Measurements from ENCODE around the gene PDE4D. TPM values are rescaled to one million over a fixed set of nuclear protein-coding genes. Genes with fewer than 3 reads are reported as not detected.
A peak's percentile ranks its signal among the peaks of the same experiment; 100 is the strongest.

The PDE4D gene
- total RNA-seq, 1 experiment from 2014 or later, result 3.6 TPM

DNA sequence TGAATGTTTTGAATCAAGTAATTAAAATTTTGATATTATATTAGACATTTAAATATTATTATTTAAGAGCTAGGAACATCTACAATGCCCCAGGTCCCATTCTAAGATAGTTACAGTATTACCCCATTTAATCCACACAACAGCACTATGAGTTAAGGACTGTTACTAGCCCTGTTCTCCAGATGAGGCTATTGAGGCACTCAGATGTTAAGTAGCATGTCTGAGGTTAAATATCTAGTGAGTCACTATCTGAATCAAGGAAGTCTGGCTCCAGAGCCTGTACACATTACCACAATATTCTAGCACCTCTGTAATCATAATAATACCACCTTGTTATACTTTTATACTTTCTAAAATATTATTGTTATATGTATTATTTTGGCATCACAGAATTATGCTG is 304.6 kb downstream of the PDE4D start:
- Histone ChIP-seq H3K4me3 (ENCODE audit: low read length) (no peak overlapping the region), H3K4me2 (ENCODE audit: low read length) (no peak overlapping the region), H3K9ac (ENCODE audit: low read length) (no peak overlapping the region), H3K4me1 (ENCODE audit: insufficient read depth, low read length) (peaks cover 33% of the 10 kb centered on the region), H3K27me3 (ENCODE audit: low read length) (no peaks in the 10 kb centered on the region), H3K79me2 (ENCODE audit: low read length) (no peaks in the 10 kb centered on the region), H3K27ac (ENCODE audit: low read length) (no peak overlapping the region), H2AFZ (ENCODE audit: low read length) (no peak overlapping the region), H3K9me3 (ENCODE audit: low read length) (no peaks in the 10 kb centered on the region), H3K9me2 (replicated peaks; ENCODE audit: low read length) (no peaks in the 10 kb centered on the region), H3K36me3 (ENCODE audit: low read depth, low read length) (no peaks in the 10 kb centered on the region), H4K20me1 (ENCODE audit: low read length) (no peaks in the 10 kb centered on the region), H3F3A (ENCODE audit: low read length, unreplicated experiment) (no peaks in the 10 kb centered on the region)
- peak; percentile 33; the same call in 1 of the 2 replicates for ATAC-seq
- ChIA-PET POLR2A (ENCODE audit: unreplicated experiment) (no interaction called here), CTCF (no interaction called here)
- intact Hi-C loops (cut with micrococcal nuclease), result loop anchor here (5.0 kb wide), 3 partner anchors 42 to 552 kb away; no protein-coding TSS in a partner anchor
- DNase-seq, result peak; percentile 23
- BruUV-seq (replicated peaks), result no TSS peak
- TF ChIP-seq, protein P1, sequence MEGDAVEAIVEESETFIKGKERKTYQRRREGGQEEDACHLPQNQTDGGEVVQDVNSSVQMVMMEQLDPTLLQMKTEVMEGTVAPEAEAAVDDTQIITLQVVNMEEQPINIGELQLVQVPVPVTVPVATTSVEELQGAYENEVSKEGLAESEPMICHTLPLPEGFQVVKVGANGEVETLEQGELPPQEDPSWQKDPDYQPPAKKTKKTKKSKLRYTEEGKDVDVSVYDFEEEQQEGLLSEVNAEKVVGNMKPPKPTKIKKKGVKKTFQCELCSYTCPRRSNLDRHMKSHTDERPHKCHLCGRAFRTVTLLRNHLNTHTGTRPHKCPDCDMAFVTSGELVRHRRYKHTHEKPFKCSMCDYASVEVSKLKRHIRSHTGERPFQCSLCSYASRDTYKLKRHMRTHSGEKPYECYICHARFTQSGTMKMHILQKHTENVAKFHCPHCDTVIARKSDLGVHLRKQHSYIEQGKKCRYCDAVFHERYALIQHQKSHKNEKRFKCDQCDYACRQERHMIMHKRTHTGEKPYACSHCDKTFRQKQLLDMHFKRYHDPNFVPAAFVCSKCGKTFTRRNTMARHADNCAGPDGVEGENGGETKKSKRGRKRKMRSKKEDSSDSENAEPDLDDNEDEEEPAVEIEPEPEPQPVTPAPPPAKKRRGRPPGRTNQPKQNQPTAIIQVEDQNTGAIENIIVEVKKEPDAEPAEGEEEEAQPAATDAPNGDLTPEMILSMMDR (conservative IDR thresholded peaks at IDR 0.05; ENCODE audit: low read depth, low read length), result no peak
- TF ChIP-seq EZH2phosphoT487 (IDR thresholded peaks at IDR 0.05; ENCODE audit: borderline replicate concordance, low read length) (no peak), EZH2 (IDR thresholded peaks at IDR 0.05; ENCODE audit: low read length, unreplicated experiment) (no peak)

DNA sequence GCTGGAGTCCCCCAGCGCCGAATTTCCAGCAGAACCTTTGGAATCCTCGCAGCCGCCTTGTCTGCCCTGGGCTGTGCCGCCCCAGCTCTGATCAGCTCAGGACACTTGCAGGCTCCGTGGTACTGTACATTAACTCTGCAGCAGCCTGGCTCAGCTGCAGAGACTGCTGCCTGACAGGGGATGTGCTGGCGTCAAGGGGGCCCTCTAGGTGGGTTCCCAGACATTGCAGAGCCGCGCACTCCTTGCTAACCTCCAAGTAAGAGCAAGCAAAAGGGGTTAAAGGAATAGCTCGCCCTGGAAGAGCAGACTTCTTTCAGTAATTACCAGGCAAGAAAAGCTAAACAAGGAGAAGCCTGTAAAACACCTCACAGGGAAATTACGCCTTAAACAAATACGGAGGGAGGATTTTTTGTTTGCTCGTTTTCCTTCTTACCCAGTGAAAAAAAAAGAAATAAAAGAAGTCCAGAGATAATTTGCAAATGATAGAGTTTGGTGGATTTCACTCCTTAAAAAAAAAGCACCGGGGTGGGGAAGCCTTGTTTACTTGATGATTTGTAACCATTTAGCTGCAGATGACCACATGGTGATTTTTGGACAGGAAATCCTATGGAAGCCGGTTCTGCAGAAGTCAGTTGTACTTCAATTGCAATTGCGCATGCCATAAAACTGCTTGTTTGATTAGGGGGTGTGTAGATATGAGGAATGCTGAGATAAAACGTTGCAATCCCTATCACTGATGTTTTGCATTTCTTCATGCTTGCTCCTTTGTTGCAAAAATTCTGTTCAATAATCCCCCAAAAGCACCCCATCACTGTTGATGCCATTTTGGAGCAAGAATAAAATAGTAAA is 305.8 kb downstream of the PDE4D start:
- CTCF ChIA-PET, result interaction anchor here (0.7 to 1.4 kb wide), 3 partner anchors 62 to 81 kb away, joined by 3 to 4 read pairs (median 3); no protein-coding TSS in a partner anchor
- peak overlapping the region; percentile 54 for H3K27ac ChIP-seq (ENCODE audit: low read length)
- no peaks in the 10 kb centered on the region for H3K79me2 ChIP-seq (ENCODE audit: low read length)
- peak overlapping the region; percentile 33; the same call in 1 of the 2 replicates for H3K9ac ChIP-seq (ENCODE audit: low read length)
- no TSS peak for BruUV-seq (replicated peaks)
- no peak for TF ChIP-seq EZH2phosphoT487 (IDR thresholded peaks at IDR 0.05; ENCODE audit: borderline replicate concordance, low read length)
- TF ChIP-seq, protein P1 (conservative IDR thresholded peaks at IDR 0.05; ENCODE audit: low read depth, low read length), result no peak; the same call in 1 of the 2 replicates
- TF ChIP-seq EZH2 (IDR thresholded peaks at IDR 0.05; ENCODE audit: low read length, unreplicated experiment), result no peak
- peak; percentile 80 for ATAC-seq
- H2AFZ ChIP-seq (ENCODE audit: low read length), result peak overlapping the region; percentile 65
- no peaks in the 10 kb centered on the region for H4K20me1 ChIP-seq (ENCODE audit: low read length)
- H3K27me3 ChIP-seq (ENCODE audit: low read length), result no peaks in the 10 kb centered on the region
- H3K9me3 ChIP-seq (ENCODE audit: low read length), result no peaks in the 10 kb centered on the region
- intact Hi-C loops (cut with micrococcal nuclease), result loop anchor here (1.0 to 5.0 kb wide), 4 partner anchors 18 to 550 kb away; no protein-coding TSS in a partner anchor
- H3K9me2 ChIP-seq (replicated peaks; ENCODE audit: low read length), result no peaks in the 10 kb centered on the region
- peak; percentile 54 for DNase-seq
- no peaks in the 10 kb centered on the region for H3K36me3 ChIP-seq (ENCODE audit: low read depth, low read length)
- H3K4me1 ChIP-seq (ENCODE audit: insufficient read depth, low read length), result peaks cover 33% of the 10 kb centered on the region
- peak overlapping the region; percentile 63 for H3K4me3 ChIP-seq (ENCODE audit: low read length)
- no peaks in the 10 kb centered on the region for H3F3A ChIP-seq (ENCODE audit: low read length, unreplicated experiment)
- POLR2A ChIA-PET (ENCODE audit: unreplicated experiment), result interaction anchor here (0.7 kb wide), 1 partner anchor 74 kb away, joined by 3 read pairs; no protein-coding TSS in a partner anchor
- peak overlapping the region; percentile 87 for H3K4me2 ChIP-seq (ENCODE audit: low read length)
